OCI-LY3 (cell line): ENCODE measurements around the gene RNF166.

Source experiments
- H2AFZ ChIP-seq: fragments of 200-600, 300-600 bp; shearing (Covaris generic); 2 replicates; pipeline ENCODE4 v1.6.0; 2014; ENCODE audit warnings: antibody characterized with exemption, low read depth, low read length
- H3K27ac ChIP-seq: fragments of 200-600, 300-600 bp; sonication (generic); 2 replicates; pipeline ENCODE4 v1.5.1; 2014; ENCODE audit warnings: mild to moderate bottlenecking, low read length, moderate library complexity, mixed read lengths
- H3K27me3 ChIP-seq: fragments of 200-600, 300-600 bp; sonication (generic); 2 replicates; pipeline ENCODE4 v1.6.1; 2014; ENCODE audit warnings: low read depth, low read length, mixed read lengths
- H3K36me3 ChIP-seq: fragments of 200-600, 300-600 bp; sonication (generic); replicated peaks from 2 replicates; pipeline ENCODE3; 2014; ENCODE audit warnings: low read depth, low read length, mixed read lengths
- H3K4me1 ChIP-seq: fragments of 300-600, 200-600 bp; sonication (generic); 2 replicates; pipeline ENCODE4 v1.6.1; 2014; ENCODE audit warnings: low read length, mixed read lengths
- H3K4me2 ChIP-seq: fragments of 200-600, 300-600 bp; sonication (generic); 2 replicates; pipeline ENCODE4 v1.6.1; 2014; ENCODE audit warnings: low read length, mixed read lengths
- H3K4me3 ChIP-seq: fragments of 300-600, 200-600 bp; sonication (generic); 2 replicates; pipeline ENCODE4 v1.5.1; 2014; ENCODE audit warnings: antibody characterized with exemption, mild to moderate bottlenecking, low read length, moderate library complexity
- H3K79me2 ChIP-seq: fragments of 300-600, 200-600 bp; shearing (Covaris generic); 2 replicates; pipeline ENCODE4 v1.6.1; 2014; ENCODE audit warnings: mild to moderate bottlenecking, low read length, mixed read lengths
- H3K9ac ChIP-seq: fragments of 300-600, 200-600 bp; shearing (Covaris generic); 2 replicates; pipeline ENCODE4 v1.6.0; 2014; ENCODE audit warnings: mild to moderate bottlenecking, low read length, moderate library complexity
- H3K9me3 ChIP-seq: fragments of 200-600, 300-600 bp; shearing (Covaris generic); 2 replicates; pipeline ENCODE4 v1.6.1; 2014; ENCODE audit warnings: low read length, mixed read lengths; ENCODE audit not compliant: insufficient read depth
- H4K20me1 ChIP-seq: fragments of 200-600, 300-600 bp; sonication (generic); 2 replicates; pipeline ENCODE4 v1.6.1; 2016; ENCODE audit warnings: low read length, mixed read lengths; ENCODE audit not compliant: insufficient read depth
- CTCF ChIP-seq: fragments of 200-600, 300-600 bp; sonication (generic); IDR thresholded peaks from 2 replicates; pipeline ENCODE4 v1.5.1; 2014; ENCODE audit warnings: antibody characterized with exemption, low read length, low read depth
- EZH2phosphoT487 ChIP-seq: fragments of 200-600 bp; shearing (Covaris generic); IDR thresholded peaks from 2 replicates; pipeline ENCODE4 v1.6.1; 2018; ENCODE audit warnings: antibody characterized with exemption, mixed run types, low read depth

RNF166 gene

GRCh38 chr16:88650749-88651275, 55.4 kb downstream of the RNF166 start, which contains the start of gene CYBA:
CYBA (minus strand) TSS chr16:88651053; CDS start chr16:88651013, 40 bp downstream.
- Histone ChIP-seq H3K27me3 (no peaks in the 10 kb centered on the region), H3K9me3 (no peaks in the 10 kb centered on the region), H3K36me3 (peaks cover 48% of the 10 kb centered on the region), H3K4me3 (peak within 1 kb of the TSS; percentile 99), H4K20me1 (peaks cover 45% of the 10 kb centered on the region), H3K4me2 (peak within 1 kb of the TSS; percentile 99), H3K9ac (peak within 1 kb of the TSS; percentile 98), H3K27ac (peak within 1 kb of the TSS; percentile 97), H2AFZ (no peak within 1 kb of the TSS), H3K4me1 (peaks cover 34% of the 10 kb centered on the region), H3K79me2 (peaks cover 38% of the 10 kb centered on the region)
- TF ChIP-seq CTCF (no peak), EZH2phosphoT487 (no peak)

DNA sequence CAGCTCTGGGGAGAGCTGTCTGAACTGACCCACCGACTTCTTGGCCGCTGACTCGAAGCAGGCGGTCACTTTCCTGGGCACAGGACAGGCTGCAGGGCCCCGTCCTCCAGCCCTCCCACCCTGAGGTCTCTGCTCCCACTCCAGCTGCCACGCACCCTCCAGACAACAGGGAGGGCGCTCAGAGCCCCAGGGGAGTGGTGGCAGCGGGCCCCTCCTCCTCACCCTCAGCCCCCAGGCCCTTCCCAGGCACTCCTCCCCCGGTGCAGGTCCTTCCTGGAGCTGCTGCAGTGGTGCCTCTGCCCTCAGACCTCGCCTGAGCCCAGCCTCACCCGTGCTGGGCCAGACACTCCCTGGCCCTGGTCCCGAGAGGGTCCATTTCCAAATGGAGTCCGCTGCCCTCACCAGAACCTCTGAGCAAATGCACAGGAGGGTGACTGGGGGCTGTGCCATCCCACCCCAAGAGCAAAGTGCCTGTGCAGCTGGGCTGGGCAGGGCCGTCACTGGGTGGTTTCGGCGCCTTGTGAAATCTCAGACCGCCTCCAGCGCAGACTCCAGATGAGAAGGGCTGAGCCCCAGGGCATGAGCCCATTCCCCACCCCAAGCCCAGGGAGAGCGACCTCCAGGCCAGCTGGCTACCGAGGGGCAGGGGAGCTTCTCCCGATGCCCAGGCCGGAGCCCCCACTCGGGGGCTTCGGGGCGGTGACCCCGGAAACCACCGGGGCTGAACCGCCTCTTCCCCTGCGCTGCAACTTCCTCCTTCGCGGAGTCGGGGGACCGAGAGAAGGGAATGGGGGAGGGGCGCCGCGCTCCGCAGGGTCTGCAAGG, 56.1 kb downstream of the RNF166 start:
- H3K4me1 ChIP-seq = peaks cover 34% of the 10 kb centered on the region
- peaks cover 48% of the 10 kb centered on the region for H3K36me3 ChIP-seq
- H3K9me3 ChIP-seq = no peaks in the 10 kb centered on the region
- peak overlapping the region; percentile 98 for H3K9ac ChIP-seq
- no peaks in the 10 kb centered on the region for H3K27me3 ChIP-seq
- peak overlapping the region; percentile 89 for H3K4me2 ChIP-seq
- no peak overlapping the region for H2AFZ ChIP-seq
- peak overlapping the region; percentile 97 for H3K27ac ChIP-seq
- peaks cover 38% of the 10 kb centered on the region for H3K79me2 ChIP-seq
- H3K4me3 ChIP-seq = peak overlapping the region; percentile 99
- H4K20me1 ChIP-seq = peaks cover 52% of the 10 kb centered on the region
- TF ChIP-seq CTCF (no peak), EZH2phosphoT487 (no peak)

GRCh38 chr16:88649195-88649923, 56.8 kb downstream of the RNF166 start:
- H3K4me3 ChIP-seq = peak overlapping the region; percentile 99
- H4K20me1 ChIP-seq = peaks cover 58% of the 10 kb centered on the region
- no peaks in the 10 kb centered on the region for H3K9me3 ChIP-seq
- peak overlapping the region; percentile 89 for H3K4me2 ChIP-seq
- TF ChIP-seq CTCF (no peak), EZH2phosphoT487 (no peak)
- peak overlapping the region; percentile 98 for H3K9ac ChIP-seq
- H2AFZ ChIP-seq = no peak overlapping the region
- H3K27me3 ChIP-seq = no peaks in the 10 kb centered on the region
- peaks cover 34% of the 10 kb centered on the region for H3K4me1 ChIP-seq
- H3K36me3 ChIP-seq = peaks cover 49% of the 10 kb centered on the region
- peaks cover 38% of the 10 kb centered on the region for H3K79me2 ChIP-seq
- H3K27ac ChIP-seq = peak overlapping the region; percentile 97
